Stomach (tissue), 9 donors: Measurements from ENCODE around the gene TEDC1. TPM values are rescaled to one million over a fixed set of nuclear protein-coding genes. Genes with fewer than 3 reads are reported as not detected.

Experiments
- DNase-seq, 2 donors: peaks; one replicate each; pipeline versions ENCODE4 v3.0.0 to v3.0.0-alpha.2; 2013 to 2019
- H3K27ac ChIP-seq, 5 donors: fragments of 200-600 bp in 4 of 5; sonication (generic) in 4 of 5; one replicate each; pipeline ENCODE4 v1.5.1; 2013 to 2019; ENCODE audit warnings: mild to moderate bottlenecking in 1 of 5, moderate library complexity in 1 of 5
- H3K27me3 ChIP-seq, 3 donors: fragments of 200-600 bp; sonication (generic); one replicate each; pipeline ENCODE4 v1.5.1; 2017 to 2019; ENCODE audit warnings: mixed run types in 1 of 3
- H3K36me3 ChIP-seq, 4 donors: fragments of 200-600 bp; sonication (generic); 1 replicate in 3 of 4; 2 replicates in 1 of 4; pipeline ENCODE4 v1.5.1; 2016 to 2019
- H3K4me1 ChIP-seq, 4 donors: fragments of 200-600 bp; sonication (generic); one replicate each; pipeline ENCODE4 v1.5.1; 2016 to 2019
- H3K4me3 ChIP-seq, 4 donors: fragments of 200-600 bp; sonication (generic) in 3 of 4; one replicate each; pipeline ENCODE4 v1.5.1; 2016 to 2019; ENCODE audit warnings: mild to moderate bottlenecking in 1 of 4
- H3K9me3 ChIP-seq, 4 donors: fragments of 200-600 bp; sonication (generic); one replicate each; pipeline ENCODE4 v1.5.1; 2016 to 2019
- EP300 ChIP-seq: sonication (generic); formaldehyde crosslinking; IDR thresholded peaks from one replicate; pipeline ENCODE4 v1.6.1; 2017; ENCODE audit warnings: antibody characterized with exemption
- POLR2A ChIP-seq, 4 donors: fragments of 450-650 bp; IDR thresholded peaks; one replicate each; pipeline ENCODE4 v1.6.1; 2016; ENCODE audit warnings: antibody characterized with exemption in 4 of 4, control low read depth in 2 of 4, mild to moderate bottlenecking in 1 of 4, moderate library complexity in 1 of 4
- POLR2AphosphoS5 ChIP-seq, 3 donors: sonication (generic); formaldehyde crosslinking; IDR thresholded peaks; one replicate each; pipeline ENCODE4 v1.6.1; 2016; ENCODE audit warnings: antibody characterized with exemption in 3 of 3
- WGBS, 5 donors: extraction: QIAGEN DNeasy Blood & Tissue Kit in 3 of 5; methylation state at CpG; one replicate each; pipeline versions ENCODE4 v1.1.5 to v1.1.7; 2013 to 2018; 5-methylcytosine and 5-hydroxymethylcytosine counted together
- intact Hi-C: fragments of 100-400 bp; cut with DNase I; formaldehyde crosslinking; loops from one replicate; pipeline ENCODE4 v1.15.1; 2023; ENCODE audit warnings: low total_unique reads
- polyA plus RNA-seq, 3 donors: library from polyadenylated mRNA; stranded (reverse); fragments of 200-250 nt; gene quantifications; one replicate each; pipeline ENCODE4 v1.2.3, GENCODE V29; 2013
- total RNA-seq, 5 donors: library from RNA; depleted of rRNA; stranded (reverse); fragments of >200 nt; gene quantifications; one replicate each; pipeline versions ENCODE4 v1.1.0 to v1.2.3, GENCODE V29; 2014 to 2016
- TF ChIP-seq, protein P1 (sequence below), 7 experiments: fragments of 450-650 bp in 4 of 7; fragments of 200-600 bp in 3 of 7; sonication (generic) in 3 of 7; IDR thresholded peaks; one replicate each; pipeline ENCODE4 v1.5.1; 2016 to 2019; ENCODE audit warnings: antibody characterized with exemption in 7 of 7, control low read depth in 2 of 7, mild to moderate bottlenecking in 1 of 7
- donor health status: healthy with polysubstance abuse.
- donor health status: Bipolar disorder and iron deficiency.
- donor health status: healthy.

The TEDC1 gene
- total and polyA plus RNA-seq, 8 donors, result 3.0 to 167 (median 17.9) TPM

DNA sequence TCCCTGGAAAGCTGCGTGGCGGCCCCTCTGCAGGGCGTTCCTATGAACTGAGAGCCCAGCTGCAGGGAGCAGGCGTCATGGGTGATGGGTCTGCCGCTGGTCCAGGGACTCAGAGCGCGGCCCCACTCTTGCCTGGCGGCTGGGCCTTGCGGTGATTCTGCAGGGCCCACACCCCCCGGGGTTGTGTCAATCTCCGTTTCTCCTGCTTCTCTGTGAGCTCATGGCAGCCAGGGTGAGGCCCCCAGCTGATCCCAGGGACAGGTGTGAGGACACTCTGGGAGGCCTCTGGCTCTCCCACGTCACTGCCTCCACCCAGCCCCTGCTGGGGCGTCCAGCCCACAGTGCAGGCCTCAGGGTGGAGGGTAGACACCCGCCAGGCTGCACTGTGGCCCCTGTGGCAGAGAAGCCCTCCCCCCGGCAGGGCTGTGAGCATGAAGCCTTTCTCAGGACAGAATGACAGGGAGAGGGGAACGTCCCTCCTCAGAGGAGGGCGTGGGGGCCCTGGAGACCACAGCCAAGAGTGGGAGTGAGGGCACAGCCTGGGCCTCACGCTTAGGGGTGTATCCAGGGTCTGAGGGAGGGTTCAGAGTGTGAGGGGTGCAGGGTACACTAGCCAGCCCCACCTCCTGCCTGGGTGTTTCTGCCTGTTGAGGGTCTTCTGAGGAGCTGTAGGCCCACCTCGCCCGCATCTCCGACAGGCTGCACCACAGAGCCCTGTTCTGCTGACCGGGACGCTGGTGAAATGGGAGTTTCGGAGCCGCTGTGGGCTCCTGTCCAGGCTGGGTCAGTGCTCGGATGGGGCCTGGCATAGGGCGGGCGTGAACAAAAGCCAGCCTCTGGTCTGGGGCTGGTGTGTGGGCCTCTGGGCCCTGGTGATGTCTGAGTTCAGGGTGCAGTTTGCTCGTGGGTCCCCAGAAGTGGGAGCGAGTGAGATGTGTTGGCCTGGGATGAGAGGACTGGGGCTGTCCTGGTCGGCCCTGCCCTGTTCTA, 43.1 kb upstream of the TEDC1 start:
- TF ChIP-seq, protein P1, sequence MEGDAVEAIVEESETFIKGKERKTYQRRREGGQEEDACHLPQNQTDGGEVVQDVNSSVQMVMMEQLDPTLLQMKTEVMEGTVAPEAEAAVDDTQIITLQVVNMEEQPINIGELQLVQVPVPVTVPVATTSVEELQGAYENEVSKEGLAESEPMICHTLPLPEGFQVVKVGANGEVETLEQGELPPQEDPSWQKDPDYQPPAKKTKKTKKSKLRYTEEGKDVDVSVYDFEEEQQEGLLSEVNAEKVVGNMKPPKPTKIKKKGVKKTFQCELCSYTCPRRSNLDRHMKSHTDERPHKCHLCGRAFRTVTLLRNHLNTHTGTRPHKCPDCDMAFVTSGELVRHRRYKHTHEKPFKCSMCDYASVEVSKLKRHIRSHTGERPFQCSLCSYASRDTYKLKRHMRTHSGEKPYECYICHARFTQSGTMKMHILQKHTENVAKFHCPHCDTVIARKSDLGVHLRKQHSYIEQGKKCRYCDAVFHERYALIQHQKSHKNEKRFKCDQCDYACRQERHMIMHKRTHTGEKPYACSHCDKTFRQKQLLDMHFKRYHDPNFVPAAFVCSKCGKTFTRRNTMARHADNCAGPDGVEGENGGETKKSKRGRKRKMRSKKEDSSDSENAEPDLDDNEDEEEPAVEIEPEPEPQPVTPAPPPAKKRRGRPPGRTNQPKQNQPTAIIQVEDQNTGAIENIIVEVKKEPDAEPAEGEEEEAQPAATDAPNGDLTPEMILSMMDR (IDR thresholded peaks at IDR 0.05), result no peak
- no peak for TF ChIP-seq POLR2AphosphoS5 (IDR thresholded peaks at IDR 0.05)
- no peak for TF ChIP-seq EP300
- no peak for TF ChIP-seq POLR2A (IDR thresholded peaks at IDR 0.05)
- Histone ChIP-seq H3K9me3 (no peaks in the 10 kb centered on the region), H3K27me3 (no peaks in the 10 kb centered on the region), H3K4me3 (no peak overlapping the region), H3K27ac (peak overlapping the region in 2 of 5 donors; percentile 37 to 61), H3K36me3 (peaks cover 15 to 68% (median 48%) of the 10 kb centered on the region in 4 donors), H3K4me1 (peaks cover 6 to 14% (median 10%) of the 10 kb centered on the region in 4 donors)
- 80 to 92% (median 90%) methylated on average over 14 to 31 of the region's 31 CpGs for WGBS, 5 donors
- no peak for DNase-seq
- intact Hi-C loops, result no loop called here

DNA sequence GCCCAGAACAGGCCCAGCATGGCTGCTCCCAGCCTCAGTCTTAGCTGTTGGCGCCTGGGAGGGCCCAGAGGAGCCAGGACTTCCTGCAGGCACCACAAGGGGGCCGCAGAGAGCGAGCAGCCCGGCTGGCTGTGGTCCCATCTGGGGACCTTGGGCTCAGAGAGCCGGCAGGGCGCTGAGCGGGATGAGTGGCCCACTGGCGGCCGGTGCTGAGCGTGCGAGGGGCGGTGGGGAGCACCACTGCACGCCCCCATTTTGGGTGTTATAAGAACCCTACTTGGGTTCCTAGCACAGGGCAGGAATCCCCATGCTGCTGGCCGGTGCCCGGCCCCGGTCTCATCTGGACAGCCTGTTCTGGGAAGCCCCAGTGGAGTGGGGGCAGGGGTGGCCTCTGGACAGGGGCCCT, 42.3 kb upstream of the TEDC1 start:
- DNase-seq, result peak; percentile 78 to 87
- H3K9me3 ChIP-seq, result no peaks in the 10 kb centered on the region
- TF ChIP-seq EP300, result no peak
- TF ChIP-seq, protein P1 (IDR thresholded peaks at IDR 0.05), result peak in 5 of 7 experiments; percentile 79 to 96 (median 92)
- no peak for TF ChIP-seq POLR2A (IDR thresholded peaks at IDR 0.05)
- peak in 1 of 3 donors; percentile 54 for TF ChIP-seq POLR2AphosphoS5 (IDR thresholded peaks at IDR 0.05)
- H3K27me3 ChIP-seq, result no peaks in the 10 kb centered on the region
- intact Hi-C loops, result no loop called here
- peak overlapping the region in 2 of 5 donors; percentile 37 to 61 for H3K27ac ChIP-seq
- H3K4me1 ChIP-seq, result peaks cover 6 to 14% (median 10%) of the 10 kb centered on the region in 4 donors
- peaks cover 15 to 71% (median 51%) of the 10 kb centered on the region in 4 donors for H3K36me3 ChIP-seq
- H3K4me3 ChIP-seq, result no peak overlapping the region
- 0 to 47% (median 31%) methylated on average over 5 to 16 of the region's 16 CpGs for WGBS, 5 donors

DNA sequence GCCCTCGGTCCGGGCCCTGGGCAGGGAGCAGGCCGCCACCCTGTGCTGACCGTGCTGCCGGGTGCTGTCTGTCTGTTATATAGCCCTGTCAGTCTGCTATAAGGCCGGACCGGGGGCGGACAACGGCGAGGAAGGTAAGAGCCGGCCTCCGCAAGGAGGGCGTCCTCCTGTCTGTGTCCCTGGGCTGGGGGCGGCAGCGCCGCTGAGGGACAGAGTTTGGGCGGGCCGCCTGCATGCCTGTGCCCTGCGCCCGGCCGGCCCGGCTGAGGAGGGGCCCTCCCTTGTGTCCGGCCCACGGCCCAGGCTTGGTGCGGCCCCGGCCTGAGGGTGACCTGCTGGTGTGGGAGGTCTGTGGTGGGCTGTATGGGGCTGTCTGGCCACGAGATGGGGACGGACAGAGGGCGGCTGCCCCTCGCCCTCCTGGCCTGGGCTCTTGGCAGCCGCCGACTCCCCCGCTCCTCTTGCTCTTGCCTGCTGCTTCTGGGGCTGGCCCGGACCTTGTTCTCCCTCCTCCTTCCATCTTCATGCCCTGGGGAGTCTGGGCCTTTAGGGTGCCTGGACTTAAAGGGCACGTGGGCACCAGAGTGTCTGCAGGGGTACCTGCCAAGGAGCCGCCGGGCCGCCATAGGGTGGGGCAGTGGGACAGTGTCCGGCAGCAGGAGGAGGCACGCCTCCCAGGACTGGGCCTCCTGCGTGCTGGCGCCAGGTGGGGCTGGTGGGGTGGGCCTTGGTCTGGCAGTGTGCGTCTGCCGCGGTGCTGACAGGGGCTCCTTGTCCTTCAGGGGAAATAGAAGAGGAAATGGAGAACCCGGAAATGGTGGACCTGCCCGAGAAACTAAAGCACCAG, 41.5 kb upstream of the TEDC1 start:
- H3K4me1 ChIP-seq, result peaks cover 6 to 14% (median 10%) of the 10 kb centered on the region in 4 donors
- no peak for DNase-seq
- TF ChIP-seq POLR2AphosphoS5 (IDR thresholded peaks at IDR 0.05), result no peak
- TF ChIP-seq POLR2A (IDR thresholded peaks at IDR 0.05), result no peak
- TF ChIP-seq, protein P1 (IDR thresholded peaks at IDR 0.05), result no peak
- no peak for TF ChIP-seq EP300
- H3K4me3 ChIP-seq, result no peak overlapping the region
- peaks cover 22 to 79% (median 59%) of the 10 kb centered on the region in 4 donors for H3K36me3 ChIP-seq
- H3K9me3 ChIP-seq, result no peaks in the 10 kb centered on the region
- intact Hi-C loops, result no loop called here
- H3K27me3 ChIP-seq, result no peaks in the 10 kb centered on the region
- no peak overlapping the region for H3K27ac ChIP-seq
- WGBS, 5 donors, result 91 to 96% (median 92%) methylated on average over 21 to 47 of the region's 47 CpGs

DNA sequence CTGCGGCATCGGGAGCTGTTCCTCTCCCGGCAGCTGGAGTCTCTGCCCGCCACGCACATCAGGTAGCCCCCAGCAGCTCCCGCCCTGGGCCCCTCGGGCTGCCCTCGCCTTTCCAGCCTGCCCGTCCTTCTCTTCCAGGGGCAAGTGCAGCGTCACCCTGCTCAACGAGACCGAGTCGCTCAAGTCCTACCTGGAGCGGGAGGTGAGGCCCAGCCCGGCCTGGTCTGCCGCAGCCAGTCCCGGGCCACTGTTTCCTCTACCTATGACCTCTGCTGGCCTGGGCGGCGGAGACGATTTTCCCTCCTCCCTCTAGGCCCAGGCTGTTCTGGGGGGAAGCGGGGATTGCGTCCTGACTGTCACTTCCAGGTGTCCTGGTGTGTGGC, 40.9 kb upstream of the TEDC1 start:
- H3K27me3 ChIP-seq, result no peaks in the 10 kb centered on the region
- H3K9me3 ChIP-seq, result no peaks in the 10 kb centered on the region
- 87 to 93% (median 89%) methylated on average over 12 to 22 of the region's 22 CpGs for WGBS, 5 donors
- DNase-seq, result no peak
- intact Hi-C loops, result no loop called here
- TF ChIP-seq POLR2AphosphoS5 (IDR thresholded peaks at IDR 0.05) (no peak), EP300 (no peak), POLR2A (IDR thresholded peaks at IDR 0.05) (no peak)
- TF ChIP-seq, protein P1 (IDR thresholded peaks at IDR 0.05), result no peak
- no peak overlapping the region for H3K4me3 ChIP-seq
- H3K27ac ChIP-seq, result no peak overlapping the region
- H3K36me3 ChIP-seq, result peaks cover 25 to 82% (median 65%) of the 10 kb centered on the region in 4 donors
- peaks cover 6 to 14% (median 10%) of the 10 kb centered on the region in 4 donors for H3K4me1 ChIP-seq
